Keratinocyte (primary cell): ENCODE measurements around the gene ARPC3. TPM values are rescaled to one million over a fixed set of nuclear protein-coding genes. Genes with fewer than 3 reads are reported as not detected.
"Not testable (repeated sequence)": the region's sequence is repeated elsewhere in the genome, so short reads cannot be mapped to it uniquely, and the experiment has no call there.

Source experiments
- DNase-seq: peaks from one replicate; pipeline ENCODE4 v3.0.0-alpha.2; 2011; ENCODE audit warnings: low read depth, missing footprints, low spot score
- FAIRE-seq: peaks from 2 replicates; lab custom pipeline; 2011; peaks lifted over from hg19 to GRCh38; lab: Jason Lieb, UNC
- H2AFZ ChIP-seq: 2 replicates; pipeline ENCODE4 v1.6.0; 2012; ENCODE audit warnings: low read length, control low read depth, inconsistent platforms; ENCODE audit not compliant: control insufficient read depth
- H3K27ac ChIP-seq: 2 replicates; pipeline ENCODE4 v1.5.1; 2011; ENCODE audit warnings: low read length; ENCODE audit not compliant: control insufficient read depth, insufficient read depth
- H3K27me3 ChIP-seq: 3 replicates; pipeline ENCODE4 v1.6.0; 2011; ENCODE audit warnings: low read length; ENCODE audit not compliant: control insufficient read depth, insufficient read depth; ENCODE audit errors: extremely low read depth
- H3K36me3 ChIP-seq, 2 experiments: 2 replicates in 1 of 2; 3 replicates in 1 of 2; pipeline ENCODE4 v1.5.1; 2011; ENCODE audit warnings: low read length in 2 of 2, mild to moderate bottlenecking in 1 of 2; ENCODE audit not compliant: control insufficient read depth in 2 of 2, insufficient read depth in 2 of 2; ENCODE audit errors: extremely low read depth in 1 of 2
- H3K4me1 ChIP-seq: 3 replicates; pipeline ENCODE4 v1.5.1; 2011; ENCODE audit warnings: low read length; ENCODE audit not compliant: control insufficient read depth, insufficient read depth; ENCODE audit errors: extremely low read depth
- H3K4me2 ChIP-seq: 3 replicates; pipeline ENCODE4 v1.6.0; 2011; ENCODE audit warnings: low read depth, low read length; ENCODE audit not compliant: control insufficient read depth, insufficient read depth; ENCODE audit errors: extremely low read depth
- H3K4me3 ChIP-seq, 3 experiments: fragments of 200-600 bp in 1 of 3; sonication (generic) in 1 of 3; 2 replicates in 2 of 3; 3 replicates in 1 of 3; pipeline ENCODE4 v1.5.1; 2011 to 2016; ENCODE audit warnings: low read length in 3 of 3, mild to moderate bottlenecking in 3 of 3, control low read depth in 2 of 3, inconsistent platforms in 1 of 3, low read depth in 1 of 3, mixed read lengths in 1 of 3, mixed run types in 1 of 3, moderate library complexity in 1 of 3; ENCODE audit not compliant: control insufficient read depth in 2 of 3, insufficient read depth in 2 of 3; ENCODE audit errors: extremely low read depth in 1 of 3
- H3K79me2 ChIP-seq: 2 replicates; pipeline ENCODE4 v1.6.0; 2012; ENCODE audit warnings: low read length; ENCODE audit not compliant: control insufficient read depth, insufficient read depth
- H3K9ac ChIP-seq: 3 replicates; pipeline ENCODE4 v1.6.0; 2011; ENCODE audit warnings: low read length; ENCODE audit not compliant: control insufficient read depth, insufficient read depth; ENCODE audit errors: extremely low read depth
- H3K9me1 ChIP-seq: 3 replicates; pipeline ENCODE4 v1.6.0; 2011; ENCODE audit warnings: low read length; ENCODE audit not compliant: control insufficient read depth, insufficient read depth; ENCODE audit errors: extremely low read depth
- H3K9me3 ChIP-seq: 2 replicates; pipeline ENCODE4 v1.5.1; 2012; ENCODE audit warnings: low read depth, low read length; ENCODE audit not compliant: control insufficient read depth
- H4K20me1 ChIP-seq: 3 replicates; pipeline ENCODE4 v1.6.0; 2011; ENCODE audit warnings: low read length; ENCODE audit not compliant: control insufficient read depth, insufficient read depth; ENCODE audit errors: extremely low read depth
- EZH2 ChIP-seq: IDR thresholded peaks from one replicate; pipeline ENCODE4 v1.6.1; 2012; ENCODE audit warnings: inconsistent platforms, mild to moderate bottlenecking, low read length, moderate library complexity
- dilution Hi-C: fragments of 300-500 bp; cut with MboI; formaldehyde crosslinking; loops from one replicate; pipeline ENCODE4 v1.7.0; 2020; ENCODE audit warnings: low sequenced_read_pairs; ENCODE audit not compliant: extremely low pct_ligation_motif_present
- polyA plus RNA-seq, 5 experiments: library from polyadenylated mRNA; depleted of rRNA in 3 of 5; stranded (reverse) in 3 of 5; stranded (forward) in 1 of 5; unstranded in 1 of 5; fragments of >200 nt; gene quantifications; 1 replicate in 1 of 5; 2 replicates in 3 of 5; 3 replicates in 1 of 5; pipeline versions ENCODE4 v1.2.1 to v1.2.3, GENCODE V29; 2011 to 2012; ENCODE audit warnings: missing spikeins in 2 of 5, low read depth in 1 of 5, low replicate concordance in 1 of 5
- TF ChIP-seq, protein P1 (sequence below), 3 experiments: IDR thresholded peaks in 1 of 3; conservative IDR thresholded peaks in 1 of 3; optimal IDR thresholded peaks in 1 of 3; 2 replicates in 2 of 3; 3 replicates in 1 of 3; pipeline versions ENCODE3 to v1.5.1; 2011; ENCODE audit warnings: low read length in 3 of 3, mild to moderate bottlenecking in 3 of 3, moderate library complexity in 2 of 3, control low read depth in 1 of 3, inconsistent platforms in 1 of 3; ENCODE audit not compliant: insufficient read depth in 2 of 3; ENCODE audit errors: extremely low read depth in 1 of 3

The ARPC3 gene
- polyA plus RNA-seq, 1 donor (not counting 4 experiments of a cell fraction or from before 2014, with no cell fraction given) = 139 TPM

DNA sequence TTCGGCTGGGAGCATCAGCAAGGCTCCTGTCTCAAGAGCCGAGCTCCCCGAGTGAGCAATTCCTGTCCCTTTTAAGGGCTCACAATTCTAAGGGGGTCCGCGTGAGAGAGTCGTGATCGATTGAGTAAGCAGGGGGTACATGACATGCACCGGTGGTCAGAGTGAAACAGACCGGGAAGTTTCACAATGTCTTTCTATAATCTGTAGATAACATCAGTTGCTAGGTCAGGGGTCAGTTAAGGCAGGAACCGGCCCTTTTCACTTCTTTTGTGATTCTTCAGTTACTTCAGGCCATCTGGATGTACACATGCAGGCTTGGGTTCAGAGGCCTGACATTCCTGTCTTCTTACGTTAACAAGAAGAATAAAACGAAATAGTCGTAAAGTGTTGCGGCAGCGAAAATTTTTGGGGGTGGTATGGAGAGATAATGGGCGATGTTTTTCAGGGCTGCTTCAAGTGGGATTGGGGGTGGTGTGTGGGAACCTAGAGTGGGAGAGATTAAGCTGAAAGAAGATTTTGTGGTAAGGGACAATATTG is 44.9 kb downstream of the ARPC3 start:
- H3K27me3 ChIP-seq, H3K9ac ChIP-seq, H3K36me3 ChIP-seq, dilution Hi-C loops, H3K4me3 ChIP-seq, DNase-seq, H3K4me2 ChIP-seq, H4K20me1 ChIP-seq, H3K9me3 ChIP-seq, H2AFZ ChIP-seq, FAIRE-seq, H3K27ac ChIP-seq, H3K9me1 ChIP-seq: not testable (repeated sequence)
- peaks cover 32% of the 10 kb centered on the region for H3K79me2 ChIP-seq
- H3K4me1 ChIP-seq = peaks cover 12% of the 10 kb centered on the region

DNA sequence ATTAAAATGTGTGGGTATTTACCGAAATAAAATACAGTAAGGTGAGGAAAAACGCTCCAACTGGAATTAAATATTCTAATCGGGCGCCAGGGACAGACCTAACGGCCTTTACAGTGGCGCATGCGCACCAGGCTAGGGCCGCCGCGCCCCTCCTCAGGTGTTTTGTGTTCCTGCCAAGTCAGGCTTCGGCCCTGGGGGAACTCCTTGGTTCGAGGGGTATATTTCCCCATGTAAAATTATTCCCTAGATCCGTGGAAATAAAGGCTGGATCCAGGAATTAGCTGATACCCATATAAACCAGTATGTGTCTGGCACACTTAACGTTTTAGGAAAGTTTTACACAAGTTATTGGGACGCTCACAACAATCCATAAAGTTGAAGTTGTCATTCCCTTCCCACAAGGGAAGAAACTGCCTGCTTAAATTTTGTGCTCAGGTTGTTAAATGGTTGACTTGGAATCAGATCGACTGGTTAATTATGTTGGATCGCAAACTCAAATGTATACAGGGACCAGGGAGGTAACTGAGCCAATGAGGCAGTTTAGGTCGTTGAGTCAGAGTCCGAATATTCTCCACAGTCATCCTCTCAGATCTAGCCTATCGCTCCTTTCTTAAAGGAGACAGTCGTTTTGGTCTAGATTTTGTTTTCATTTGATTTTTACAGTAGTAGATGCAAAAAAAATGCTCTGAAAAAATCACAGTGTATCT is 46.0 kb downstream of the ARPC3 start:
- Histone ChIP-seq H3K9me3 (no peaks in the 10 kb centered on the region), H3K27me3 (no peaks in the 10 kb centered on the region), H3K4me2 (peak overlapping the region; percentile 94), H3K27ac (peak overlapping the region; percentile 100), H2AFZ (peak overlapping the region; percentile 99), H4K20me1 (no peaks in the 10 kb centered on the region), H3K4me1 (peaks cover 12% of the 10 kb centered on the region), H3K4me3 (peak overlapping the region; percentile 86 to 99 (median 97)), H3K9me1 (no peaks in the 10 kb centered on the region), H3K36me3 (peaks cover 4 to 10% of the 10 kb centered on the region in 2 experiments), H3K9ac (peak overlapping the region; percentile 92), H3K79me2 (peaks cover 43% of the 10 kb centered on the region)
- dilution Hi-C loops = no loop called here
- peak; percentile 23 for DNase-seq
- peak; percentile 39 for FAIRE-seq
- TF ChIP-seq EZH2 = no peak
- TF ChIP-seq, protein P1, sequence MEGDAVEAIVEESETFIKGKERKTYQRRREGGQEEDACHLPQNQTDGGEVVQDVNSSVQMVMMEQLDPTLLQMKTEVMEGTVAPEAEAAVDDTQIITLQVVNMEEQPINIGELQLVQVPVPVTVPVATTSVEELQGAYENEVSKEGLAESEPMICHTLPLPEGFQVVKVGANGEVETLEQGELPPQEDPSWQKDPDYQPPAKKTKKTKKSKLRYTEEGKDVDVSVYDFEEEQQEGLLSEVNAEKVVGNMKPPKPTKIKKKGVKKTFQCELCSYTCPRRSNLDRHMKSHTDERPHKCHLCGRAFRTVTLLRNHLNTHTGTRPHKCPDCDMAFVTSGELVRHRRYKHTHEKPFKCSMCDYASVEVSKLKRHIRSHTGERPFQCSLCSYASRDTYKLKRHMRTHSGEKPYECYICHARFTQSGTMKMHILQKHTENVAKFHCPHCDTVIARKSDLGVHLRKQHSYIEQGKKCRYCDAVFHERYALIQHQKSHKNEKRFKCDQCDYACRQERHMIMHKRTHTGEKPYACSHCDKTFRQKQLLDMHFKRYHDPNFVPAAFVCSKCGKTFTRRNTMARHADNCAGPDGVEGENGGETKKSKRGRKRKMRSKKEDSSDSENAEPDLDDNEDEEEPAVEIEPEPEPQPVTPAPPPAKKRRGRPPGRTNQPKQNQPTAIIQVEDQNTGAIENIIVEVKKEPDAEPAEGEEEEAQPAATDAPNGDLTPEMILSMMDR (optimal IDR thresholded peaks at IDR 0.05 in 1 of 3, IDR thresholded peaks at IDR 0.05 in 1 of 3, conservative IDR thresholded peaks at IDR 0.05 in 1 of 3; ENCODE audit: extremely low read depth in 1 of 3, insufficient read depth in 2 of 3, low read length in 3 of 3) = no peak
